ENCODE results near the gene RGS8. TPM values are rescaled to one million over a fixed set of nuclear protein-coding genes. Genes with fewer than 3 reads are reported as not detected.

The RGS8 gene
- total RNA-seq, 4 donors from 2014 or later = 2.2 TPM; not detected in 3

DNA sequence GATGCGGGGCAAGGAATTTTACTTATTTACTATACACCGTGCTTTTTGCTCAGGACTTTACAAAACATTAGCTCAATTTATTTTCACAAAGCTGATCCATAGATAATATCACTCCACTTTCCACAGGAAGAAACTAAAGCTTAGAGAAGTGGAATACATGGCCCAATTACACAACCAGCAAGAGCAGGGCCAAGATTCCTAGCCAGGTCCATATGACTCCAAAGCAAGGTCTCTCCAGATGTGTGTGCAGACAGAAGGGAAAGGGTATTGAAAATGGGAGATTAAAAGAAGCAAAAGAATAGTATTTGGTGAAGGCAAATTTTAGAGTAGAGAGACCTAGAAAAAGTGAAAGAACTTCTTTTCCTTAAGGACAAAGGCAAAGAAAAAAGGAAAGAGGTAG lies 30.4 kb downstream of the RGS8 start:
- intact Hi-C loops (cut with DNase I; ENCODE audit: low total_unique reads) (no loop called here), in situ Hi-C loops (cut with MboI; ENCODE audit: low pct_ligation_motif_present in 1 of 4, low pct_unique_long_range_greater_than_20kb in 1 of 4, low sequenced_read_pairs in 3 of 4) (no loop called here)
- TF ChIP-seq EP300 (IDR thresholded peaks at IDR 0.05; ENCODE audit: low read depth) (no peak), POLR2A (IDR thresholded peaks at IDR 0.05) (no peak), CTCF (IDR thresholded peaks at IDR 0.05) (no peak), POLR2AphosphoS5 (IDR thresholded peaks at IDR 0.05) (no peak)
- Histone ChIP-seq H3K27me3 (no peaks in the 10 kb centered on the region), H3K9me3 (no peaks in the 10 kb centered on the region), H3K36me3 (no peaks in the 10 kb centered on the region), H3K4me3 (no peak overlapping the region), H3K4me1 (no peaks in the 10 kb centered on the region), H3K27ac (no peak overlapping the region)
- 90 to 100% methylated on average over 2 of the region's 2 CpGs for WGBS, 2 donors (ENCODE audit: low coverage in 1 of 2)
- DNase-seq = no peak

DNA sequence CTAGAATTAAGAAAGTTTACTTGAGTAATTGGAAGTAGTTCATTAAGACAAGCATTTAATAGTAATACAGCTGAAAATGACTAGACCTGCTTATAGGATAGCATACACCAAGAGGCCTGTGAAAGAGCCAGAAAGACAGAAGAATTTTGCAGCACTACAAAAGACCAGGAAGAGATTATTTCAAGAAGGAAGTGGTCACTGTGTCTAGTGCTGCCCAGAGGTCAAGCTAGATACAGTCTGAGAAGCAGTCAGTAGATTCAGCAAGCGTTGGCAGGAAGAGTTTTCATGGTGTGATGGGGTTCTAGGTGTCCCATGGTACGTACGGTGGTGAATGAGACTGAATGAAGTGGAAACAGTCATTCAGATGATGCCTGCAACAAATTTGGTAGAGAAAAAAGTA lies 31.5 kb downstream of the RGS8 start:
- in situ Hi-C loops (cut with MboI; ENCODE audit: low pct_ligation_motif_present in 1 of 4, low pct_unique_long_range_greater_than_20kb in 1 of 4, low sequenced_read_pairs in 3 of 4) = no loop called here
- Histone ChIP-seq H3K9me3 (no peaks in the 10 kb centered on the region), H3K36me3 (no peaks in the 10 kb centered on the region), H3K27ac (no peak overlapping the region), H3K4me3 (no peak overlapping the region), H3K27me3 (no peaks in the 10 kb centered on the region), H3K4me1 (no peaks in the 10 kb centered on the region)
- DNase-seq = no peak
- TF ChIP-seq CTCF (IDR thresholded peaks at IDR 0.05) (no peak), EP300 (IDR thresholded peaks at IDR 0.05; ENCODE audit: low read depth) (no peak), POLR2A (IDR thresholded peaks at IDR 0.05) (no peak), POLR2AphosphoS5 (IDR thresholded peaks at IDR 0.05) (no peak)
- 57 to 68% methylated on average over 3 of the region's 3 CpGs for WGBS, 2 donors (ENCODE audit: low coverage in 1 of 2)
- intact Hi-C loops (cut with DNase I; ENCODE audit: low total_unique reads) = no loop called here

DNA sequence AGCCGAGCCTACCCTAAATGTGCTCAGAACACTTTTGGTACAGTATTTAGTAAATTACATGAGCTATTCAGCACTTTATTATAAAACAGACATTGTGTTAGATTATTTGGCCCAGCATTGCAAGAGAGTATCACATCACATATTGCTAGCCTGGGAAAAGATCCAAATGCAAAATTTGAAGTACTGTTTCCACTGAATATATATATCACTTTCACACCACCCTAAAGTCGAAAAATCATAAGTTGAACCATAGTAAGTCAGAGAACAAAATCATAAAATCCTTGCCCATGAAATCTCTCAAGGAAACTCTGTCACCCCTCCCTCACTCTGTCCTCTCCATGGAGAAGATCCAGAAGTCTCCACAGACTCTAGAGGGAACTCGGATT lies 33.1 kb downstream of the RGS8 start:
- no peak overlapping the region for H3K4me3 ChIP-seq
- intact Hi-C loops (cut with DNase I; ENCODE audit: low total_unique reads) (no loop called here), in situ Hi-C loops (cut with MboI; ENCODE audit: low pct_ligation_motif_present in 1 of 4, low pct_unique_long_range_greater_than_20kb in 1 of 4, low sequenced_read_pairs in 3 of 4) (no loop called here)
- no peaks in the 10 kb centered on the region for H3K9me3 ChIP-seq
- H3K27ac ChIP-seq = no peak overlapping the region
- H3K4me1 ChIP-seq = no peaks in the 10 kb centered on the region
- H3K36me3 ChIP-seq = no peaks in the 10 kb centered on the region
- DNase-seq = no peak
- H3K27me3 ChIP-seq = no peaks in the 10 kb centered on the region
- WGBS, 2 donors (ENCODE audit: low coverage in 1 of 2) = 64 to 73% methylated on average over 3 of the region's 3 CpGs
- TF ChIP-seq POLR2AphosphoS5 (IDR thresholded peaks at IDR 0.05) = no peak
- TF ChIP-seq POLR2A (IDR thresholded peaks at IDR 0.05) = no peak
- TF ChIP-seq CTCF (IDR thresholded peaks at IDR 0.05) = no peak
- no peak for TF ChIP-seq EP300 (IDR thresholded peaks at IDR 0.05; ENCODE audit: low read depth)

DNA sequence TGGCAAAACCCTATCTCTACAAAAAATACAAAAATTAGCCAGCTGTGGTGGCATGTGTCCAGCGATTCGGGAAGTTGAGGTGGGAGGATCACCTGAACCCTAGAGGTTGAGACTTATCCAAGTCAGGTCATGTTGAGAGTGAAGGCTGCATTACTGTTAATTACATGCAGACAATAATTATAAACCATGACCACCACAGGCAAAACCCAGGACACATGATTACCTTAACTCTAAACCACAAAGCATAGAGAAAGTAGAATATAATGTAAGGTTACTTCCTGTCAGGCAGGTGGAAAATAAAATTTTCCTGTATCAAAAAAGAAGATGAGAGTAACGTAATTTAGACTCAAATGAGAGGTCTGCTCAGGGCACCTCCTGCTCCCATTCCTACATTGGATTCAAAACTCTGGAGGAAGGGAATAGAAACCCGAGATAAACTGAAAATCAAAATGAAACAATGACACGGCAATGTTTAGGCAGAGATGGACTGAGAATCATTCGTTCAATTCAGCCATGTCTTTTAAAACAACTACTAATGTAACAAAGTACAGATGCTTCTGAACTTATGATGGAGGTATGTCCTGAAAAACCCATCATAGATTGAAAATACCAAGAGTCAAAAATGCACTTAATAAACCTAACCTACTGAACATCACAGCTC lies 33.6 kb downstream of the RGS8 start:
- H3K36me3 ChIP-seq = no peaks in the 10 kb centered on the region
- WGBS, 2 donors (ENCODE audit: low coverage in 1 of 2) = 70 to 84% methylated on average over 5 to 6 of the region's 6 CpGs
- TF ChIP-seq POLR2AphosphoS5 (IDR thresholded peaks at IDR 0.05) (no peak), EP300 (IDR thresholded peaks at IDR 0.05; ENCODE audit: low read depth) (no peak), POLR2A (IDR thresholded peaks at IDR 0.05) (no peak), CTCF (IDR thresholded peaks at IDR 0.05) (no peak)
- H3K27ac ChIP-seq = no peak overlapping the region
- no peaks in the 10 kb centered on the region for H3K27me3 ChIP-seq
- H3K4me3 ChIP-seq = no peak overlapping the region
- in situ Hi-C loops (cut with MboI; ENCODE audit: low pct_ligation_motif_present in 1 of 4, low pct_unique_long_range_greater_than_20kb in 1 of 4, low sequenced_read_pairs in 3 of 4) = no loop called here
- intact Hi-C loops (cut with DNase I; ENCODE audit: low total_unique reads) = no loop called here
- no peak for DNase-seq
- H3K4me1 ChIP-seq = no peaks in the 10 kb centered on the region
- H3K9me3 ChIP-seq = no peaks in the 10 kb centered on the region
